IgD-negative memory B cell (primary cell): Measurements from ENCODE around the gene ZAR1. TPM values are rescaled to one million over a fixed set of nuclear protein-coding genes. Genes with fewer than 3 reads are reported as not detected.

Experiments
- H3K27ac Mint-ChIP-seq, 3 donors: one replicate each; pipeline ENCODE4 v1.8.0; 2020 to 2022; ENCODE audit warnings: mild to moderate bottlenecking in 3 of 3, mixed read lengths in 3 of 3, moderate library complexity in 1 of 3
- H3K27me3 Mint-ChIP-seq: one replicate; pipeline ENCODE4 v1.8.0; 2021; ENCODE audit warnings: mixed read lengths
- H3K36me3 Mint-ChIP-seq: one replicate; pipeline ENCODE4 v1.8.0; 2020; ENCODE audit warnings: mild to moderate bottlenecking, mixed read lengths
- H3K4me1 Mint-ChIP-seq, 3 donors: one replicate each; pipeline ENCODE4 v1.8.0; 2020 to 2022; ENCODE audit warnings: mixed read lengths in 3 of 3, mild to moderate bottlenecking in 1 of 3
- H3K4me3 Mint-ChIP-seq, 4 donors: one replicate each; pipeline ENCODE4 v1.8.0; 2020 to 2022; ENCODE audit warnings: mild to moderate bottlenecking in 4 of 4, mixed read lengths in 4 of 4, moderate library complexity in 3 of 4
- H3K9me3 Mint-ChIP-seq, 3 donors: one replicate each; pipeline ENCODE4 v1.8.0; 2020 to 2021; ENCODE audit warnings: mixed read lengths in 3 of 3, mild to moderate bottlenecking in 1 of 3
- polyA plus RNA-seq: library from polyadenylated mRNA; unstranded; fragments of 300-500 nt; fragmentation: Illumina TruSeq; gene quantifications from one replicate; pipeline ENCODE4 v1.2.3, GENCODE V29; 2021

Gene ZAR1
- polyA plus RNA-seq, 1 donor from 2014 or later: not detected

- Mint-ChIP-seq H3K9me3 (no peaks in the 10 kb centered on the region), H3K4me3 (no peak overlapping the region), H3K27ac (no peak overlapping the region), H3K27me3 (no peaks in the 10 kb centered on the region), H3K36me3 (peaks cover 4% of the 10 kb centered on the region), H3K4me1 (no peaks in the 10 kb centered on the region)
These were observed 13.9 kb downstream of the ZAR1 start for GRCh38 chr4:48504026-48504330.

GRCh38 chr4:48504352-48504751, 14.3 kb downstream of the ZAR1 start:
- Mint-ChIP-seq H3K36me3 (peaks cover 2% of the 10 kb centered on the region), H3K9me3 (no peaks in the 10 kb centered on the region), H3K27me3 (no peaks in the 10 kb centered on the region), H3K4me1 (no peaks in the 10 kb centered on the region), H3K4me3 (no peak overlapping the region), H3K27ac (no peak overlapping the region)

GRCh38 chr4:48506716-48507115, 16.7 kb downstream of the ZAR1 start:
- H3K27me3 Mint-ChIP-seq: no peaks in the 10 kb centered on the region
- H3K36me3 Mint-ChIP-seq: peaks cover 2% of the 10 kb centered on the region
- H3K9me3 Mint-ChIP-seq: no peaks in the 10 kb centered on the region
- no peaks in the 10 kb centered on the region for H3K4me1 Mint-ChIP-seq
- H3K27ac Mint-ChIP-seq: no peak overlapping the region
- no peak overlapping the region for H3K4me3 Mint-ChIP-seq

GRCh38 chr4:48509543-48509942, 19.5 kb downstream of the ZAR1 start:
- Mint-ChIP-seq H3K4me1 (no peaks in the 10 kb centered on the region), H3K4me3 (no peak overlapping the region), H3K27me3 (no peaks in the 10 kb centered on the region), H3K9me3 (no peaks in the 10 kb centered on the region), H3K27ac (no peak overlapping the region), H3K36me3 (peaks cover 10% of the 10 kb centered on the region)

- no peak overlapping the region for H3K27ac Mint-ChIP-seq
- no peaks in the 10 kb centered on the region for H3K4me1 Mint-ChIP-seq
- H3K4me3 Mint-ChIP-seq: no peak overlapping the region
- no peaks in the 10 kb centered on the region for H3K9me3 Mint-ChIP-seq
- peaks cover 10% of the 10 kb centered on the region for H3K36me3 Mint-ChIP-seq
- H3K27me3 Mint-ChIP-seq: no peaks in the 10 kb centered on the region
These were observed 28.1 kb downstream of the ZAR1 start for GRCh38 chr4:48518143-48518542.

GRCh38 chr4:48526406-48526805, 36.4 kb downstream of the ZAR1 start:
- no peaks in the 10 kb centered on the region for H3K4me1 Mint-ChIP-seq
- H3K27me3 Mint-ChIP-seq: peaks cover 1% of the 10 kb centered on the region
- H3K4me3 Mint-ChIP-seq: no peak overlapping the region
- H3K9me3 Mint-ChIP-seq: no peaks in the 10 kb centered on the region
- peak overlapping the region in 1 of 3 donors; percentile 9 for H3K27ac Mint-ChIP-seq
- peaks cover 6% of the 10 kb centered on the region for H3K36me3 Mint-ChIP-seq

- H3K4me3 Mint-ChIP-seq: no peak overlapping the region
- H3K27me3 Mint-ChIP-seq: no peaks in the 10 kb centered on the region
- no peaks in the 10 kb centered on the region for H3K4me1 Mint-ChIP-seq
- no peaks in the 10 kb centered on the region for H3K9me3 Mint-ChIP-seq
- peaks cover 17% of the 10 kb centered on the region for H3K36me3 Mint-ChIP-seq
- peak overlapping the region in 1 of 3 donors; percentile 17 for H3K27ac Mint-ChIP-seq
These were observed 48.3 kb downstream of the ZAR1 start for GRCh38 chr4:48538358-48538757.

- no peaks in the 10 kb centered on the region for H3K9me3 Mint-ChIP-seq
- H3K27ac Mint-ChIP-seq: no peak overlapping the region
- no peaks in the 10 kb centered on the region for H3K27me3 Mint-ChIP-seq
- H3K36me3 Mint-ChIP-seq: peaks cover 14% of the 10 kb centered on the region
- H3K4me1 Mint-ChIP-seq: no peaks in the 10 kb centered on the region
- H3K4me3 Mint-ChIP-seq: no peak overlapping the region
These were observed 49.5 kb downstream of the ZAR1 start for GRCh38 chr4:48539597-48539996.

- H3K4me3 Mint-ChIP-seq: no peak overlapping the region
- H3K4me1 Mint-ChIP-seq: no peaks in the 10 kb centered on the region
- no peak overlapping the region for H3K27ac Mint-ChIP-seq
These were observed 52.8 kb downstream of the ZAR1 start for GRCh38 chr4:48542888-48543287.

GRCh38 chr4:48543796-48544195, 53.7 kb downstream of the ZAR1 start:
- Mint-ChIP-seq H3K9me3 (no peaks in the 10 kb centered on the region), H3K4me3 (no peak overlapping the region), H3K36me3 (peaks cover 8% of the 10 kb centered on the region), H3K27me3 (no peaks in the 10 kb centered on the region), H3K27ac (peak overlapping the region in 1 of 3 donors; percentile 5), H3K4me1 (no peaks in the 10 kb centered on the region)

More at GRCh38 chr4:48542888-48543287, 52.8 kb downstream of the ZAR1 start:
- H3K27me3 Mint-ChIP-seq: no peaks in the 10 kb centered on the region
- H3K9me3 Mint-ChIP-seq: no peaks in the 10 kb centered on the region
- H3K36me3 Mint-ChIP-seq: peaks cover 8% of the 10 kb centered on the region

Other genes starting within 250 kb of the ZAR1 start
- gene TEC, start 220.4 kb upstream of the ZAR1 start, polyA plus RNA-seq: 4.0 TPM
- gene SLAIN2, start 148.7 kb upstream of the ZAR1 start, polyA plus RNA-seq: 18.3 TPM
- not detected for gene SLC10A4, start 6.9 kb upstream of the ZAR1 start, polyA plus RNA-seq